ENCODE data around the gene OPTN.

OPTN gene

GRCh38 chr10:13139150-13139549 lies 39.2 kb downstream of the OPTN start:
- TF ChIP-seq, protein P1, sequence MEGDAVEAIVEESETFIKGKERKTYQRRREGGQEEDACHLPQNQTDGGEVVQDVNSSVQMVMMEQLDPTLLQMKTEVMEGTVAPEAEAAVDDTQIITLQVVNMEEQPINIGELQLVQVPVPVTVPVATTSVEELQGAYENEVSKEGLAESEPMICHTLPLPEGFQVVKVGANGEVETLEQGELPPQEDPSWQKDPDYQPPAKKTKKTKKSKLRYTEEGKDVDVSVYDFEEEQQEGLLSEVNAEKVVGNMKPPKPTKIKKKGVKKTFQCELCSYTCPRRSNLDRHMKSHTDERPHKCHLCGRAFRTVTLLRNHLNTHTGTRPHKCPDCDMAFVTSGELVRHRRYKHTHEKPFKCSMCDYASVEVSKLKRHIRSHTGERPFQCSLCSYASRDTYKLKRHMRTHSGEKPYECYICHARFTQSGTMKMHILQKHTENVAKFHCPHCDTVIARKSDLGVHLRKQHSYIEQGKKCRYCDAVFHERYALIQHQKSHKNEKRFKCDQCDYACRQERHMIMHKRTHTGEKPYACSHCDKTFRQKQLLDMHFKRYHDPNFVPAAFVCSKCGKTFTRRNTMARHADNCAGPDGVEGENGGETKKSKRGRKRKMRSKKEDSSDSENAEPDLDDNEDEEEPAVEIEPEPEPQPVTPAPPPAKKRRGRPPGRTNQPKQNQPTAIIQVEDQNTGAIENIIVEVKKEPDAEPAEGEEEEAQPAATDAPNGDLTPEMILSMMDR (conservative IDR thresholded peaks at IDR 0.05), result no peak
- H3K27ac ChIP-seq, result no peak overlapping the region; the same call in 1 of the 2 replicates

DNA sequence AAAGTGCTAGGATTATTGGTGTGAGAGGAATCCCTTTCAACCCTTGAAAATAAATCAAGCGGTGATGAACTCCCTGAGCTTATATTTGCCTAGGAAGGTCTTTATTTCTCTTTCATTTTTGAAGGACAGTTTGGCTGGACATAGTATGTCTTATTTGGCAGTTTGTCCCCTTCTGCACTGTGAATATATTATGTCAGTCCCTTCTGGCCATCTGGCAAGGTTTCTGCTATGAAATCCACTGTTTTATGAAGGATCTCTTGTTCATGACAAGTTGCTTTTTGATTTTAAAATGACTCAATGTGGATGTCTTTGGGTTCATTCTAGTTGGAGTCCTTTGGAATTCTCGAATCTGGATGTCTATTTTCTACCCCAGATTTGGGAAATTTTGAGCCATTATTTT lies 39.7 kb downstream of the OPTN start:
- TF ChIP-seq, protein P1 (conservative IDR thresholded peaks at IDR 0.05), result no peak
- no peak overlapping the region for H3K27ac ChIP-seq

GRCh38 chr10:13140627-13141190 lies 40.7 kb downstream of the OPTN start:
- TF ChIP-seq, protein P1 (conservative IDR thresholded peaks at IDR 0.05), result no peak
- H3K27ac ChIP-seq, result no peak overlapping the region

DNA sequence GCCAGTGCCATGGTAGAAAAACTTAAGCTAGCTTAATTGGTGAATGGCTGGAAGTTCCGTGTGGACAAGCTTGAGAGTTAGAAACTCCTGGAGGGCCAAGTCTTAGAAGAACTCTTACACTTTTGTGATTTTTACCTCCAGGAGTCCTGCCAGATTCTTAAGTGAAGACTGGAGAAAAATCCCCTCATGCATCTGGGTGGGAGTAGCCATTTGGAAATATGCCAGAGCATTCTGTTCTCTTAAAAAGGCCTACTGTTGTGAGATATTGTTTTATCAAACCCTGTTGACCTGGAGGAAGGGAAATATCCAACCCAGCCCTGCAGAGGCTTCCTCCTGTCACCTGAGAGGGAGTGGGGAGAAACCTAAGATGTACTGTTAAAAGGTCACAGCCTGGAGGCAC lies 43.8 kb downstream of the OPTN start:
- TF ChIP-seq, protein P1 (conservative IDR thresholded peaks at IDR 0.05), result no peak
- no peak overlapping the region for H3K27ac ChIP-seq

DNA sequence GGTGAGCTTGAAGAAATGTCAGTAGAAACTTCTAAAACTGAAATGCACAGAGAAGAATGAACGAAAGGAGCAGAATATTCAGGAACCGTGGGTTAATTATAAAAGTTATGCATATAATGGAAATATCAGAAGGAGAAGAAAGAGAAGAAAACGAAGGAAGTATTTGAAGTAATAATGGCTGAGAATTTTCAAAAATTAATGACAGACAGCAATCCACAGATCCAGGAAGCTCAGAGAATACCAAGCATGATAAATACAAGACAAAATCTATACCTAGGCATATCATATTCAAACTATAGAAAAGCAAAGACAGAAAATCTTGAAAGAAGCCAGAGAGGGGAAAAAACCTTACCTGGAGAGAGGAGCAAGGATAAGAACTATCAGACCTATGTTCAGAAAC lies 44.9 kb downstream of the OPTN start:
- H3K27ac ChIP-seq, result no peak overlapping the region
- TF ChIP-seq, protein P1 (conservative IDR thresholded peaks at IDR 0.05), result no peak

GRCh38 chr10:13146379-13146778 lies 46.4 kb downstream of the OPTN start:
- H3K27ac ChIP-seq, result no peak overlapping the region
- TF ChIP-seq, protein P1 (conservative IDR thresholded peaks at IDR 0.05), result no peak

- no peak overlapping the region for H3K27ac ChIP-seq
- TF ChIP-seq, protein P1 (conservative IDR thresholded peaks at IDR 0.05), result no peak
Observed at GRCh38 chr10:13147161-13147560, 47.2 kb downstream of the OPTN start.
